HEK293 (cell line): ENCODE results near the gene TOP3A.

Source experiments
- CTCF ChIA-PET: fragments of 350-600 bp; formaldehyde crosslinking; extraction: SDS; loops from one replicate; lab custom pipeline; 2021; ENCODE audit warnings: antibody characterized with exemption; lab: Yijun Ruan, JAX
- POLR2A ChIA-PET: fragments of 300-600 bp; formaldehyde crosslinking; extraction: SDS; loops from one replicate; lab custom pipeline; 2020; ENCODE audit warnings: antibody characterized with exemption, inconsistent platforms; lab: Yijun Ruan, JAX
- H3K27ac ChIP-seq: fragments of 200-500 bp; sonication (Bioruptor generic); 2 replicates; pipeline ENCODE4 v1.5.1; 2014; ENCODE audit warnings: low read depth, low read length, control low read depth, inconsistent platforms; ENCODE audit errors: extremely low read depth
- H3K36me3 ChIP-seq, 2 experiments: fragments of 200-500 bp in 1 of 2; sonication (Bioruptor generic) in 1 of 2; 1 replicate in 1 of 2; 2 replicates in 1 of 2; pipeline ENCODE4 v1.5.1; 2014 to 2017; ENCODE audit warnings: inconsistent platforms in 2 of 2, low read length in 2 of 2; ENCODE audit not compliant: control insufficient read depth in 2 of 2, insufficient read depth in 1 of 2
- H3K4me1 ChIP-seq: fragments of 200-500 bp; sonication (Bioruptor generic); 2 replicates; pipeline ENCODE4 v1.5.1; 2014; ENCODE audit warnings: mild to moderate bottlenecking, low read length, inconsistent platforms; ENCODE audit not compliant: control insufficient read depth, insufficient read depth
- H3K4me3 ChIP-seq: 2 replicates; pipeline ENCODE4 v1.5.1; 2011; ENCODE audit warnings: low read depth, mild to moderate bottlenecking, control low read depth, low read length, moderate library complexity
- H3K9me3 ChIP-seq: fragments of 200-500 bp; sonication (Bioruptor generic); 2 replicates; pipeline ENCODE4 v1.5.1; 2014; ENCODE audit warnings: low read depth, low read length, inconsistent platforms; ENCODE audit not compliant: control insufficient read depth, insufficient read depth
- EGR2 ChIP-seq: fragments of 450-650 bp; formaldehyde crosslinking; IDR thresholded peaks from 2 replicates; pipeline ENCODE4 v1.5.1; 2016; ENCODE audit warnings: low read depth, missing biosample characterization, missing genetic modification characterization
- ELK4 ChIP-seq: IDR thresholded peaks from 2 replicates; pipeline ENCODE4 v1.6.1; 2011; ENCODE audit warnings: mild to moderate bottlenecking, low read depth, low read length, borderline replicate concordance
- FEZF1 ChIP-seq: fragments of 450-650 bp; formaldehyde crosslinking; IDR thresholded peaks from 2 replicates; pipeline ENCODE4 v1.5.1; 2016; ENCODE audit warnings: missing biosample characterization, missing genetic modification characterization
- HOXA7 ChIP-seq: sonication (generic); formaldehyde crosslinking; IDR thresholded peaks from 2 replicates; pipeline ENCODE4 v1.8.1; 2022; ENCODE audit warnings: missing genetic modification reagents, borderline replicate concordance
- HOXC10 ChIP-seq: sonication (generic); formaldehyde crosslinking; IDR thresholded peaks from 2 replicates; pipeline ENCODE4 v1.8.1; 2023; ENCODE audit warnings: mild to moderate bottlenecking, missing genetic modification reagents
- INSM2 ChIP-seq: fragments of 450-650 bp; formaldehyde crosslinking; IDR thresholded peaks from 2 replicates; pipeline ENCODE4 v1.5.1; 2016; ENCODE audit warnings: missing biosample characterization, missing genetic modification characterization
- PBX3 ChIP-seq: sonication (generic); formaldehyde crosslinking; IDR thresholded peaks from 2 replicates; pipeline ENCODE4 v1.8.1; 2022; ENCODE audit warnings: mild to moderate bottlenecking, moderate library complexity, missing genetic modification reagents
- SCRT2 ChIP-seq: fragments of 450-650 bp; formaldehyde crosslinking; IDR thresholded peaks from 2 replicates; pipeline ENCODE4 v1.5.1; 2016; ENCODE audit warnings: missing biosample characterization, missing genetic modification characterization
- SETDB1 ChIP-seq: IDR thresholded peaks from one replicate; pipeline ENCODE4 v1.6.1; 2017; ENCODE audit warnings: mild to moderate bottlenecking, low read length, moderate library complexity, mixed read lengths; ENCODE audit not compliant: insufficient read length
- TSHZ1 ChIP-seq: fragments of 450-650 bp; formaldehyde crosslinking; IDR thresholded peaks from 2 replicates; pipeline ENCODE4 v1.5.1; 2016; ENCODE audit warnings: missing biosample characterization, missing genetic modification characterization, borderline replicate concordance
- ZBTB17 ChIP-seq: fragments of 450-650 bp; formaldehyde crosslinking; IDR thresholded peaks from 2 replicates; pipeline ENCODE4 v1.5.1; 2016; ENCODE audit warnings: missing biosample characterization, missing genetic modification characterization
- ZBTB6 ChIP-seq: fragments of 450-650 bp; formaldehyde crosslinking; IDR thresholded peaks from 2 replicates; pipeline ENCODE4 v1.5.1; 2017; ENCODE audit warnings: missing biosample characterization, missing genetic modification characterization
- ZBTB8A ChIP-seq: fragments of 450-650 bp; formaldehyde crosslinking; IDR thresholded peaks from 2 replicates; pipeline ENCODE4 v1.5.1; 2016; ENCODE audit warnings: missing biosample characterization, missing genetic modification characterization
- ZNF24 ChIP-seq: fragments of 450-650 bp; formaldehyde crosslinking; IDR thresholded peaks from 2 replicates; pipeline ENCODE4 v1.5.1; 2016; ENCODE audit warnings: missing biosample characterization, missing genetic modification characterization
- ZNF280D ChIP-seq: fragments of 450-650 bp; formaldehyde crosslinking; IDR thresholded peaks from 2 replicates; pipeline ENCODE4 v1.5.1; 2016; ENCODE audit warnings: missing biosample characterization, missing genetic modification characterization
- ZNF366 ChIP-seq: fragments of 450-650 bp; formaldehyde crosslinking; conservative IDR thresholded peaks from 2 replicates; pipeline ENCODE4 v1.5.1; 2016; ENCODE audit warnings: missing biosample characterization, missing genetic modification characterization
- ZNF514 ChIP-seq: fragments of 450-650 bp; formaldehyde crosslinking; IDR thresholded peaks from 2 replicates; pipeline ENCODE4 v1.5.1; 2016; ENCODE audit warnings: missing biosample characterization, missing genetic modification characterization
- ZNF548 ChIP-seq: fragments of 450-650 bp; formaldehyde crosslinking; IDR thresholded peaks from 2 replicates; pipeline ENCODE4 v1.5.1; 2016; ENCODE audit warnings: missing biosample characterization, missing genetic modification characterization
- ZNF571 ChIP-seq: fragments of 450-650 bp; formaldehyde crosslinking; IDR thresholded peaks from 2 replicates; pipeline ENCODE4 v1.5.0; 2017; ENCODE audit warnings: missing biosample characterization, missing genetic modification characterization
- ZNF658 ChIP-seq: fragments of 450-650 bp; formaldehyde crosslinking; IDR thresholded peaks from 2 replicates; pipeline ENCODE4; 2016; ENCODE audit warnings: missing biosample characterization, missing genetic modification characterization
- ZNF664 ChIP-seq: fragments of 450-650 bp; formaldehyde crosslinking; IDR thresholded peaks from 2 replicates; pipeline ENCODE4 v1.5.1; 2016; ENCODE audit warnings: missing biosample characterization, missing genetic modification characterization
- ZNF707 ChIP-seq: fragments of 450-650 bp; formaldehyde crosslinking; IDR thresholded peaks from 2 replicates; pipeline ENCODE4 v1.5.1; 2016; ENCODE audit warnings: missing biosample characterization, missing genetic modification characterization

TOP3A gene

GRCh38 chr17:18280249-18280648, 34.5 kb downstream of the TOP3A start (continued):
- TF ChIP-seq INSM2 = no peak
- TF ChIP-seq EGR2 = no peak

- ChIA-PET CTCF (no interaction called here), POLR2A (no interaction called here)
- Histone ChIP-seq H3K4me1 (no peaks in the 10 kb centered on the region), H3K4me3 (no peak overlapping the region), H3K9me3 (no peaks in the 10 kb centered on the region), H3K36me3 (peaks cover 69 to 94% of the 10 kb centered on the region in 2 experiments), H3K27ac (no peak overlapping the region)
- TF ChIP-seq ZNF24 (no peak), ELK4 (no peak), ZNF366 (tag by site-specific recombination) (no peak), ZNF514 (tag by site-specific recombination) (no peak), ZNF548 (tag by site-specific recombination) (no peak), SETDB1 (no peak), ZNF664 (no peak), SCRT2 (tag by site-specific recombination) (no peak), TSHZ1 (tag by site-specific recombination) (no peak), FEZF1 (tag by site-specific recombination) (no peak), HOXC10 (no peak)
Measured at GRCh38 chr17:18278867-18279266, 35.9 kb downstream of the TOP3A start.

GRCh38 chr17:18277076-18277475, 37.7 kb downstream of the TOP3A start:
- H3K36me3 ChIP-seq = peaks cover 64 to 90% of the 10 kb centered on the region in 2 experiments
- ChIA-PET CTCF (no interaction called here), POLR2A (no interaction called here)
- TF ChIP-seq ELK4 (no peak), ZBTB8A (tag by site-specific recombination) (no peak), PBX3 (no peak), HOXA7 (CRISPR knock-in tag) (no peak), ZNF571 (tag by site-specific recombination) (no peak), ZBTB17 (tag by site-specific recombination) (no peak), ZNF658 (tag by site-specific recombination) (no peak), ZBTB6 (tag by site-specific recombination) (no peak), ZNF707 (no peak), SCRT2 (tag by site-specific recombination) (no peak), SETDB1 (no peak), ZNF280D (tag by site-specific recombination) (no peak)

More at GRCh38 chr17:18277076-18277475, 37.7 kb downstream of the TOP3A start:
- Histone ChIP-seq H3K27ac (no peak overlapping the region), H3K4me3 (no peak overlapping the region), H3K9me3 (no peaks in the 10 kb centered on the region), H3K4me1 (no peaks in the 10 kb centered on the region)
